Measurements from ENCODE around the gene HOXD12.
A peak's percentile ranks its signal among the peaks of the same experiment; 100 is the strongest.

Gene HOXD12

DNA sequence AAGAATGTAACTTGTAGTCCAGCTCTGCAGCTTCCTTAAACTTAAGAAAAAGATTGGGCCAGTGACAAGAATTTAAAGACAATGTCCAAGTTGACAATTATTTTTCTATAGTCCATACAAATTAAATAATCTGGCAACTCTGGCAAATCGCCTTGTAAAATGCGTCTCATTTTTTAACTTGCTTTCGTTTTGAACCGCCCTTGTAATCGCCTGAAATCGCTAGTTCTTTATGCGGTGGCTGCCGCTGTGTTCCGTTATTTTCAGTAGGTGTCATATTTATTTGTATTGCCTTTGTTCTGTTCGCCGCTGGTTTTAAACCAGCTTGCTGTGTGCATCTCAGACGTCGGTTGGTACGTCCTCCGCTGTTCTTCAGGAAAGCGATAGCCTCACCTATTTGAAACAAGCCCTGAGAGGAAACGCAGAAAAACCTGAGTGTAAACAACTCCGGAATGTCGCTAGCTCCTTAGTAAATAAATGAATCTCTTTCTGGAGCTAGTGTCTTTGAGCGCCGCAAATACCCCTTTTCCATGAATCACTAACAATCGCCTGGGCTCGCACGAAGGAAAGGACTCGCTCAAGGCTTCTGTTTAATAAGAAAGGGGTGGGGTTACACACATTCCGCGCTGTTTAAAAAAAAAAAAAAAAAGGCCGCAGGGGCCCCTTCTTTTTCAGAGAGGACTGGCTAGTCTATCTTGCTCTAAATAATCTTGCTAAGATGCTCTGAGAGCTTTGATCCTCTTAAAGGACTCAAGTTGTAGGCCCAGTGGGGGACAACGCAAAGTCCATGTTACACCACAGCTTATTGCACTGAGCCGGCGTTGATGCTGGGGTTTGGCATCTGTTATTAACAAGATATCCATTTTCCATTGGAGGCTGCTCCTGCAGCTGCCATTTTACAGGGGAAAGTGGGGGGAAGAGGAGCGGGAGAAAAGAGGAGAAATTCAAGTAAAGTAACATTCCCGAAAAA lies 32.9 kb downstream of the HOXD12 start:
- no peak for DNase-seq

DNA sequence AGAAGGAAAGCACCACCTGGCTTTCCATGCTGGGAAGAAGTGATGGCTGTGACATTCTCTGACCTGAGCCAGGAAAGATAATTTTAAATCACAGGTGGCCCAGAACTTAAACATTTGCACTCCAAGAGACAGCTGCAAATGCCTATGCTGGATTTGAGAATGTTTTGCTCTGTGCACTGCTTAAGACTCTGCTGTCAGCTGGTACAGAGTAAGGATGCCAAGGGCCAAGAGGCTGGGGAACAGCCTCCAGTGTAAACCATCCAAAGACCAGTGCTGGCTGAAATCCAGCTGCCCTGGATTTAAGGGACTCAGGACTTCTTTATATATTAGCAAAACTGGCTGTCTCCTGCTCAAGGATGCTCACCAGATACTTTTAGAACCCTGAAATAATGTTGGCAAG lies 33.8 kb downstream of the HOXD12 start:
- no peak for DNase-seq

DNA sequence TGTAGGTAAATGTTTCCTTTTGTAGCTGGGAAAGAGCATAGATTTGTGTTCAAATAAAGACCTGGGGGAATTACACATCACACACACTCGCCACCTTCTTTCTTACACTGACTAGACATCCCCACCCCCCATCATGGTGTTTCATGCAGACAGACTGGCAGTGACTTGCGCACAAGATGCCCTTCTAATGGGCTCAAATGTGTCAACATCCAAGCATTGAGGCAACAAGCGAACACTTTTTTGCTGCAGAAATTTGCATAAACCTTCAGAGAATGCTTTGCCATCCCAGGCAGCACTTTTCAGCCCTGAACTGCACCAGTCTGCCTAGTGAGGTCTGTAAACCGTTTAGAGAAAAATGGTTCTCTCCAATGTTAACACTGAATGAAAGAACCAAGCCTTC lies 34.4 kb downstream of the HOXD12 start:
- no peak for DNase-seq

DNA sequence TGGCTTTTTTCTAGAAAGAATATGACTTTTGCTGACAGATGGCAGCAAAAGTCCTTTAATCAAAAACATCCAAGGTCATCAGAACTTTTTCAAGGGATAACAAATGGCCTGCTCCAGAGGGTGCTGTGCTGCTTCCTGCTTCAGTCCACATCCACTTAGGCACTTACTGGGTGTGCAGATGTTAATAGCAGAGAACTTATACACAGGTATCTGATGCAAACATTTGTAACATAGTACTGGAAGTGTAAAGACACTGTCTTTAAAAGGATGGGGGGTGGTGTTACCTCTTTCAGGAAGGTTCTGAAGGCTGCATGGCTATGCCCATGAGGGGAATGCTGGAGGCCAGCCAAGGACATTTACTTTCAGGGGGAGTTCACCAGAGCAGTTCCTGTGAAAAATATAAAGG lies 35.4 kb downstream of the HOXD12 start:
- DNase-seq, result no peak

DNA sequence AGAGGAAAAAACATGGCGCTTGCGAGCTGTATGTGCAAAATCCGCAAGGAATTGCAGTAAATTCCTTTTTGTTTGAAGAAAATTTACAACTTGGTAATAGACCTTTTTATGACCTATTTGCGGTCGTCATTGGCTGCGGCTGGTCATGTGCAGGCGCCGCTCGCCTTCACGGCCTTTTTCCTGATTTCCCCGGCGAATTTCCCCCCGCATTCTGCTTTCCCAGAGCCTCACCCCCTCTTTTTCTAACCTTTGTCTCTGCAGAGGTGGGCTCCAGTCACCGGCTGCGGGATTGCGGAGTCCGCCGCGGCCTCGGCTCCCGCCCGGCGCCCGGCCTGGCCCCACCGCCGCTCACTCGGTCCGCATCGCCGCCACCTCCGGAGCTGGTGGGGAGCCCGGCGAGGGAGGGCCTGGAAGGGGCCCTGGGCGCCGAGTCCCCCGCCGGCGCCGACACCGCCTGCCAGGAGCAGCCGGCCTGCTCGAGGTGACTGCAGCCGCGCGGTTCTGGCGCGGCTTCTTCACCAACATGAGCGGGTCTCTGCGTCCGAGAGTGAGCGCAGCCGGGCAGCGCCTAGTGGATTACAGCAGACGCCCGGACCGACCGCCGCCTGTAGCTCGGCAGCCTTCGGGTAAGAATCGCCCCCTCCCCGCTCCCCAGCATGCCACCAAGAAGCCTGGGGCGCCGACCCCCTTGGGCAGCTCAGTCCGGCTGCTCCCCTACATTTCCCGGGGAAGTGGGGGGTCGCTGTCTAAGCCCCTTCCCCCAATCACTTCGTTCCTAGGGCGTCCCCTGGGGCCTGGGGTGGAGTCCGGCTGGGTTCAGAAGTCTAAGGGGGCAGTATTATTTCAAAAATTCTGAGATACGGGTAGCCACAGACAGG lies 37.0 kb downstream of the HOXD12 start:
- DNase-seq, result peak; percentile 74

DNA sequence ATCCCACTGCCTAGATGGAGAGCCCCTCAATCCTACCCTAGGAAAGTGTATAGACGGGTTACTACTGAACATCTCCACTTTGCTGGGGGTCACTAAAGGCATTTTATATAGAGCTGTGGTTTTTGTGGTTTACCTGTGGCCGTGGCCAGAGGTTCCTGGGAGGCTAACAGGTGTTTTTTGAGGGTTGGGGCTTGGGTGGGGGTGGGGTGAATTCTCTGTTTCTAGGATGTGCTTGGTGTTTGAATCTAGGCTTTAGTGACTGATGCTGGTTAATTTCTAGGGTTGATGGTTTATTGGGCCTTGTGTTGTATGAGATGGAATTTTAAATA lies 37.6 kb downstream of the HOXD12 start:
- no peak for DNase-seq

DNA sequence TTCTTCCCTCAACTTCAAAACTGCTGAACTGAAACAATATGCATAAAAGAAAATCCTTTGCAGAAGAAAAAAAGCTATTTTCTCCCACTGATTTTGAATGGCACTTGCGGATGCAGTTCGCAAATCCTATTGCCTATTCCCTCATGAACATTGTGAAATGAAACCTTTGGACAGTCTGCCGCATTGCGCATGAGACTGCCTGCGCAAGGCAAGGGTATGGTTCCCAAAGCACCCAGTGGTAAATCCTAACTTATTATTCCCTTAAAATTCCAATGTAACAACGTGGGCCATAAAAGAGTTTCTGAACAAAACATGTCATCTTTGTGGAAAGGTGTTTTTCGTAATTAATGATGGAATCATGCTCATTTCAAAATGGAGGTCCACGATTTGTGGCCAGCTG lies 38.3 kb downstream of the HOXD12 start:
- no peak for DNase-seq

DNA sequence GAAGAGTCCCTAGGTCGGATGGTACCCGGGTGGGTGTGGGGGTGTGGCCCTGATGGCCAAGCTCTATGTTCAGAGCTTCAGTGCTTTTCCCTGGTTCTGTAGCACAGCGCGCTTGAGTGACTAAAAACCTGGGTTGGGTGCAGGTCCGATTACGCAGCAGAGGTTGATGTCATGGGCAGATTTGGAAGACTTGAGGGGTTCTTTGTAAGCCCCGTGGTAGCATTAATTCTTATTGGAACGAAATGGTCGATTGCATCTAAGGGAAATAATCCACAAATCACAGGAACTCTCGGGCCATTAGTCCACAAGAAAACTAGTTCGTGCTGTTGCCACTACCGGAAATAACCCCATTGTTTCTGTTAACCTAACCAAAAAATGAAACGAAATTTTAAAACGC lies 38.9 kb downstream of the HOXD12 start:
- DNase-seq, result peak; percentile 41

DNA sequence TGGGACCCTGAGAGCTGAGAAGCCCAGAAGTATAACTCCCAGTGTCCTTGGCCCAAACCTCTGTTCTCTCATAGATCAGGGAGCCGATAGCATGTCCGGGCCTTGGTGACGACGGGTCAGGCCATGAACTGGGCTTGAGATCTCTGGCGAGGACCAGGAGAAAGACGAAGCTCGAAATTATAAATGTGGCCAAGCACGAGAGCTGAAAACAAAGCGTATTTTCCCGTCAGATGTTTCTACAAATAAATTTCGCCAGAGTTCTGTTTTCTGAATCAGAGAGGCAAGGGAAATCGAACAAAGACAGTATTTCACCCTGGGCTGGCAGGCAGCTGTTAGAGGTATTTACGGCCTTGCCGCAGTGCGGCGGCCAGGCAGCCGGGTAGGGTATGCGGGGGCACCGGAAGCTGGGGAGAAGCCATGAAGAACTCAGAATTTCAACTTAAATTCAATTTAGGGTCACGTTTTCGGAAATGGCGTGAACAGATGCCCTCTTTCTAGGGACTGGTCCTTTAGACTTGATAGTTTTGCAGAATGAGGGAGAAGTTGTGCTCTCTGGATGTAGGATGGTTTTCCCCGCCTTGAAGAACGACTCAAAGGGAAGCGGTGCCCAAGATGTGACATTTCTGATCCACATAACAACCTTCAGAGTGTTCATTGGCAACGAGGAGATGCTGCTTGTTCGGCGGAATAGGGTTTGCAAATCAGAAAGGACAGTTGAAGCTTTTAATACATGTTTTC lies 39.5 kb downstream of the HOXD12 start:
- DNase-seq, result peak; percentile 61

DNA sequence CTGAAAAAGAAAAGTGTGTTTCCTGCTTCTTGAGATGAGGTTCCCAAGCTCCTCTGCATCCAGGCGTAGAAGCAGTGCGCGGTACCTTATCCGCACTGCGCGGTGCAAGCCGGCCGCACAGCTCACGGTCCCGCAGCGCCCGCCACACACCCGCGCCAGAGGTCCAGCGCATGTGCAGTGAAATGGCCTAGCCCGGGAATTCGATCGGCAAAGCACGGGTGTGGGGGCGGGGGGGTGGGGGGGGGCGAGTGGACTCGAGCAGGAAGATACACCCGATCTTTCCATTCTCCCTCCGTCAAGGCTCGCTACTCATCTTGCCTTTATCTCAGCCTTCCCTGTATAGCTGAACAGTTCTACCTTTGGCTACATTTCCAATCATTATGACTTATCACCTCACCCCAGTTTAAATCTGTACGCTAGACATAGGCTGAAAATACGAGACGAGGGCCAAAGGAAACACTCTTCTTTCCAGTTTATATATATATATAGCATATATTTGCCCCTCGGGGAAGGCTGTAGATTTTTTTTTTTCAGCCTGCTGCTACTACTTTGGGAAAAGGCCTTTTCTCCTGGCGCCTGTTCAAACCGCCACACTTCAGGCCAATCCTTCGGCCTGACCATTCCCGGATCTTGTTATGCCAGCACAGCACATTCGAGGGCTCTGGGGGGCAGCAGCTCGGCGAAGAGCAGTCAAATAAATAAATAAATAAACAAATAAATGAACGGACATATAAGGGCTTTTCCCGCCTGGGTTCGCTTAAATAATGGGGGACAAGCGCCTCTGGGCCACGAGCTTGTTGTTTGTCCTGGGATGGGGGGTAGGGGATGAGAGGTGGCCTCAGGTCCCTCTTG lies 40.3 kb downstream of the HOXD12 start:
- DNase-seq, result peak; percentile 84

DNA sequence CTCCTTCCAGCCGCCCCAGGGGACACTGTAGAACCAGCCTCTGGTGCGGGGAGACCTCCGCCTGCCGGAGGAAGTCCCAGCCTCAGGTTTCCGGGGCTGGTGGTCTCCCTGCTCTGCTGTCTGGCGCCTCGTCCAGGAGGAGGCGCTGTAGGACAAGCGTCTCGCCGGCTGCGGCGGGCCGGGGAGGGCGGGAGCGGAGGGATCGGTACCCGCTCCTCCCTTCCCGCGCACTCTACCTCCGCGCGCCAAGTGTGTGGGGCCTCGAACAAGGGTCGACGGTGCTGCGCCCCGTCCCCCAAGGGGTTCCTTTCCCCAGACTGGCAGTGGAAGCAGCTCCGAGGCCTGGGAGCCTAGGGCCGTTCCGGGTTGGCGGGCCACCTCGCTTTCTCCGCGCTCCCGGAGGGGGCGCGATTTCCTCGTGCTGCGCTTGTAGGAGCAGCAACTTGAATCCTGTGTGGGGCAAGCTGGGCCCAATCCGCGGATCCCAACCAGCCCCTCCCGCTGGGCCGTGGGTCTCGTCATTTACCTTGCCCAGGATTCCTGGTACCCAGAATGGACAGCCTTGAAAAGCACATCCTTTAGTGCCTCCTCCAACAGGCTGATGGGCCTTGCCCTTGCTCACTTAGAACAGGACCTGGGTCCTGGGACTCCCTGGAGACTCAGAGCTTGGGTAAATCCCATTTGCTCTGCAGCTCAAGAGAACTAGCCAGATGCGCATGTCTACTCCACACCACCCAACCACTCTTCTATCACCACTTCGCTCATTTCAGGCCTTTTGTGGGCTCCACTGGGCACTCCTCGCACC lies 41.1 kb downstream of the HOXD12 start:
- DNase-seq, result peak; percentile 91

DNA sequence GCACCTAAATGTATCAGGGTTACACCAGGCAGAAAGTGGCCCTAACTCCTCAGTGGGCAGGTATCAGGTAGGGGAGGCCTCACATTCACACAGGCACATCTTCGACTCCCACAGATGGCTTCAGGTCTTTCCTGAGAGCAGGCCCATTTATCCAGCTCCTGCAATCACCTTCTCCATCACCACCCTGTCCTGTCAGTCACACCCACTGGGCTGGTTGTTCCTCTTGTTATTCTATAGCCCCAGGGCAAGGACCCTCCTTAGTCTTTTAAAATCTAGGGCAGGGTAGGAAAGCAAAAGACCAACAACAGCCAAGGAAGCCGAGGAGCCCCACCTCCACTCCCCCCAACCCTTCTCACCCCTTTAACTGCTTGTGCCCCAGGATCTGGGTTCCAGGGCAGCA lies 42.7 kb downstream of the HOXD12 start:
- peak; percentile 13 for DNase-seq

DNA sequence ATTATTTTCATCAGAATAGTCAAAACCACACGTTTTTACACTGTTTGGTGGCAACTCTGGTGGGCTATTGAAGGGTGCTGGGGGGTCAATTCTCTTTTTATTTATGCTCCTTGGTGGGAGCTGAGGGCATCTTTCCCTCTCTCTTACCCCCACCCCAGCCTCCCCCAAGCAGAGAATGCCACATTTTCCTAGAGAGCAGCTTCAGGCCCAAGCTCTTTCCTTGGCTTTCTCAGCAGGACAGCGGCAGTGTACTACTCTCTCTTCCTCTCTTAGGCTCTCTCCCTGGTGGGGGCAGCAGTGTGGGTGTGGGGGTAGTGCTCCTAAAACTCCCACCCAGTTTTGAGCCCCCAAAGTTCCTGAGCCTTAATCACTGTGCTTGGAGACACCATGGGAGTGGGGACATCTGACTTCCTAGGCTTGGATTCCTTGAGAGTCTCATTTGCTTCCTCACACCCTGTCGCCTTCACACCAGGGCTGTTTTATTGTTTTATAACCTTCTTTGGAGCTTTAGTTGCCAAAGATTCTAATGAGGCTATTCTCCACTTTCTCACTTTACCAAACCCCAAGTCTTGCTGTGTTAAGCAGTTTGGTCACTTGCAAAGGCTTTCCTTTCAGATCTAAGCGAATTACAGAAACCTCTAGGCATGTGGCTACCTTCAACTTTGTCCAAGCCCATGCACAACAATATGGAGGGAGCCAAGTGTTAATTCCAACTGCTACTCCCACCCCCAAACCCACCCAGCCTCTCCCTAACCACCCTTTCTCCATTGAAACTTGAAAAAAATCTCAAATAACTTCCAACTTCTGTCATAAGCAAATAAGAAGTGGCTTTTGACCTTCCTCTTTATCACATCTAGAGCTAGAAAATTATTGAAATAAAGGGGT lies 45.7 kb downstream of the HOXD12 start:
- DNase-seq, result peak; percentile 7

DNA sequence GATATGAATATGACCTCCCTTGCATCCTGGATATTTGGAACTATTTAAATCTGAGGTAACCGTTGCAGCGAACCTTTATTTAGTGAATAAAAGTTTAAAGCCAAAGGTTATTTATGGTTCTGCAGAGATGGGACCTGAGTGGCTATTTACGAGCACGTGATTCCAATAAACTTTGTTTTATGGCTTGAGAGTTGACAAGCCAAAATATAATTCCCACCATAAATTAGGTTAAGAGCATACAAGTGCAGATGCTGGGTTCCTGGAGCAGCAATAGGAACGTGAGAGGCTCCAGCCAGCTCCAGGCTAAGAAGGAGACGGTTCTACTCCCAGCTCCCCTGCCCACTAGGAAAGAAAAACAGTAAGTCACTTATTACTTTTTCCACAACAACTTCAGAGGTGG lies 46.5 kb downstream of the HOXD12 start:
- DNase-seq, result peak; percentile 16

DNA sequence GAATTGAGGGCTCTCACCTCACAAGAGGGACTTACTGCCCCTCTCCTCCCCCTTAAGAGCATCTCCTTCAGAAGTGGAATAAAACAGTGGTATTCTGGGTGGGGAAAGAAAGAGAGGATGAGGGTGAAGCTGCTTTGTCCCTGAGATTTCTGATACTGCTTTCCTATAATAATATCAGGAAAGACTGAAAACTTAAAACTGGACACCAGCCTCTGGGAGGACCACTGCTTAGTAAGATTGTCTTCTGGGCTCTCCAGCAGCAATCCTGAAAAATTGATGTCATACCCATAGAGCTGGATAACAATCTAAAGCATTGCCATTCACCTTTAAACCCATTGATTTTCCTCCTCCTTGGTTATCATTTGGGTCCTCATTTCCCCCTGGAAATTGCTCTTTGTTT lies 47.0 kb downstream of the HOXD12 start:
- no peak for DNase-seq

DNA sequence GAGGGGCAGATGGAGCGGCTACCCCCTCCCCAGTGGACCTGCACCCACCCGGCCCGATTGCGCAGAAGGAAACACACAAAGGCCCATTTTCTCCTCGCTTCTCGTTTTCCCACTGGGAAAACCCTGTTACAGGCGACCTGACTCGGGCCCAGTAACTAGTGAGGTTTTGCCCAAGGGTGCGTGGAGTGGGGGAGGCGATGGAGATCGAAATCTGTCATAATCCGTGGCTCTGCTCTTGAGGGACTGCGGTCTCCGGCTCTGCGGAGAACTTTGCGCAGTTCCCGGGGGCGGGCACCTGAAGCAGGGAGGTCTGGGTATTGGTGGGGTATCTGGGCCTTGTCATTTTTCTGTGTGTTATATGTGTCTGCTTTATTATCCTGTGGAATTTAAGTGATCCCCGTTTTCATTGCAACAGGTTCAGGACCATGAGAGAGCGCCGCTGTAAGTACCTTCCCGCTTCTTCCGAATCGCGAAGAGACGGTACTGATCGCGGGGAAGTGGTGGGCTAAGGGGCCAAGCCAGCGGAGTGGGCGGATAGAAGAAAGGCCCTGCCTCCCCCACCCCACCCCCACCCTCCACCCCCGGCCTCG lies 47.7 kb downstream of the HOXD12 start:
- DNase-seq, result peak; percentile 7

DNA sequence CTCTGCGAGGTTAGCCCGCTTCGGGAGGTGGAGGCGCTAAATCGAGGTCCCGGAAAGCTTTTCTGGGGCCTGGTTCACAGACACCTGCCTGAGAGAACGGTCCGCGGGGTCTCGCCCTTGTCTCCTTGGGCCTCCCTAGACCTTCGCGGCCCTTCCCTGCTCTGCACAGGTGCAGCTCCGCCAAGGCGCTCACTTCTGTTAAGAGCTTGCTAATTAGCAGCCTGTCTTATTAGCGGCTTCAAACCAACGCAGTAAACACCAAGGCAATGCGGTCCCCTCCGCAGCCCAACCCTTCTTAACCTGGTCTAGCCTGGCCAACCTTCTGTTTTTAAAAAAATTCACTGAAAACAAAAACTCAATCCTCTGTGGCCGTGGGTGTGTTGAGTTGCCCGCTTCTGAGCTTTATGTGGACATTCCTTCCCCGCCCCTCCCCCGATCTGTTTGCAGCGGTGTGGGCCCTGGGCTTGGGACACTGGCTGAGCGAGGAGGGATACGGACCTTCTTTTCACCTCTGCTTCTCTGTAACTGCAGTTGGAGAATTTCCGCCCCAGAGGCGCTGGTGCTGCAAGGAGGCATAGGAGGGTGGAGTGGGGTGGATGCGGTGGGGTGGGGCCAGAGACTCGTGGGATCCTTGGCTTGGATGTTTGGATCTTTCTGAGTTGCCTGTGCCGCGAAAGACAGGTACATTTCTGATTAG lies 48.4 kb downstream of the HOXD12 start:
- DNase-seq, result peak; percentile 16

DNA sequence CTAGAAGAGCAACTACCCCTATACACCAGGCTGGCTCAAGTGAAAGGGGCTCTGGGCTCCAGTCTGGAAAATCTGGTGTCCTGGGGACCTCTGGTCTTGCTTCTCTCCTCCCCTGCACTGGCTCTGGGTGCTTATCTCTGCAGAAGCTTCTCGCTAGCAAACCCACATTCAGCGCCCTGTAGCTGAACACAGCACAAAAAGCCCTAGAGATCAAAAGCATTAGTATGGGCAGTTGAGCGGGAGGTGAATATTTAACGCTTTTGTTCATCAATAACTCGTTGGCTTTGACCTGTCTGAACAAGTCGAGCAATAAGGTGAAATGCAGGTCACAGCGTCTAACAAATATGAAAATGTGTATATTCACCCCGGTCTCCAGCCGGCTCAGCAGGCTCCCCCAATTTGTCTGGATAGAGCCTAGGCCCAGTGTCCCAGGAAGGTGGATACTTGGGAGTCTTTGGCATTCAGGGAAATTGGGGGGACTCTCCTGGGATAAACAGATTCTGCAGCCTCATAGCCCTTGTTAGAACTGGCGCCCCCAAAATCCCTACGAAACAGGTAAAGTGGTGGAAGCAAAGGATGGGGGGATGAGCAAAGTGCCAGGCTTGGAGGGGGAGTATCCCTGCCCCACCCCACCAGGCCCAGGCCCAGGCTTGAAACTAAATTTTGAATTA lies 49.3 kb downstream of the HOXD12 start:
- DNase-seq, result peak; percentile 16

Measured in left hindlimb (tissue), 1 donor.